Measurements from ENCODE around the gene EGF.

EGF gene

GRCh38 chr4:110059556-110060191, 147.0 kb downstream of the EGF start:
- no peak for DNase-seq (ENCODE audit: low read depth)
- TF ChIP-seq CTCF (IDR thresholded peaks at IDR 0.05; ENCODE audit: low read depth, low read length, missing control alignments) = no peak
- H3K4me3 ChIP-seq (ENCODE audit: low read depth, low read length) = no peak overlapping the region
- in situ Hi-C loops (cut with HindIII; ENCODE audit: low sequenced_read_pairs) = no loop called here

- no peak overlapping the region for H3K4me3 ChIP-seq (ENCODE audit: low read depth, low read length)
- no peak for DNase-seq (ENCODE audit: low read depth)
- TF ChIP-seq CTCF (IDR thresholded peaks at IDR 0.05; ENCODE audit: low read depth, low read length, missing control alignments) = no peak
- in situ Hi-C loops (cut with HindIII; ENCODE audit: low sequenced_read_pairs) = no loop called here
These were observed 148.4 kb downstream of the EGF start for GRCh38 chr4:110061076-110061475.
